OCI-LY1 (cell line): ENCODE results near the gene DRD3.

Experiments
- CTCF ChIP-seq: fragments of 200-600 bp; sonication (generic), shearing (Covaris generic); IDR thresholded peaks from 2 replicates; pipeline ENCODE4 v1.5.1; 2017; ENCODE audit warnings: mild to moderate bottlenecking, antibody characterized with exemption, low read length, moderate library complexity, mixed read lengths
- EZH2 ChIP-seq: fragments of 200-600 bp; sonication (generic), shearing (Covaris generic); IDR thresholded peaks from 2 replicates; pipeline ENCODE4 v1.8.0; 2017; ENCODE audit warnings: borderline replicate concordance, mixed run types, mild to moderate bottlenecking, antibody characterized with exemption, low read length, moderate library complexity, mixed read lengths

GRCh38 chr3:114093016-114093380 is 85.9 kb downstream of the DRD3 start:
- TF ChIP-seq CTCF (no peak), EZH2 (no peak)
